ENCODE measurements around the gene TRAPPC2L. TPM values are rescaled to one million over a fixed set of nuclear protein-coding genes. Genes with fewer than 3 reads are reported as not detected.

The TRAPPC2L gene
- total RNA-seq, 1 donor from 2014 or later: 56.5 TPM

Other genes starting within 250 kb of the TRAPPC2L start
- not detected in 2 replicates for gene IL17C, start 218.6 kb upstream of the TRAPPC2L start, total RNA-seq
- gene CYBA, start 206.1 kb upstream of the TRAPPC2L start, total RNA-seq: 233 and 242 TPM in 2 replicates
- gene MVD, start 194.0 kb upstream of the TRAPPC2L start, total RNA-seq: 132 and 137 TPM in 2 replicates
- gene SNAI3, start 170.6 kb upstream of the TRAPPC2L start, total RNA-seq: 2.0 and 2.3 TPM in 2 replicates
- 39.9 and 52.1 TPM in 2 replicates for gene RNF166, start 150.7 kb upstream of the TRAPPC2L start, total RNA-seq
- gene CTU2, start 150.6 kb upstream of the TRAPPC2L start, total RNA-seq: 43.8 and 43.9 TPM in 2 replicates
- 240 and 255 TPM in 2 replicates for gene PIEZO1, start 71.9 kb upstream of the TRAPPC2L start, total RNA-seq
- gene CDT1, start 53.3 kb upstream of the TRAPPC2L start, total RNA-seq: 79.9 and 90.9 TPM in 2 replicates
- gene APRT, start 45.2 kb upstream of the TRAPPC2L start, total RNA-seq: 294 and 300 TPM in 2 replicates
- 26.1 and 27.8 TPM in 2 replicates for gene GALNS, start 180 bp upstream of the TRAPPC2L start, total RNA-seq
- gene PABPN1L, start 9.5 kb downstream of the TRAPPC2L start, total RNA-seq: not detected in 2 replicates
- gene CBFA2T3, start 120.1 kb downstream of the TRAPPC2L start, total RNA-seq: 0.23 and 0.30 TPM in 2 replicates
- 36.3 and 39.8 TPM in 2 replicates for gene ACSF3, start 236.7 kb downstream of the TRAPPC2L start, total RNA-seq